Sigmoid colon (tissue), 7 donors: ENCODE data around the gene THOC5. TPM values are rescaled to one million over a fixed set of nuclear protein-coding genes. Genes with fewer than 3 reads are reported as not detected.
A peak's percentile ranks its signal among the peaks of the same experiment; 100 is the strongest.

Experiments
- DNase-seq: peaks from one replicate; pipeline ENCODE4 v3.0.0-alpha.2; 2019
- H3K27ac ChIP-seq, 4 donors: fragments of 200-600 bp; sonication (generic); one replicate each; pipeline ENCODE4 v1.5.1; 2016 to 2019; ENCODE audit warnings: mild to moderate bottlenecking in 1 of 4
- H3K27me3 ChIP-seq, 3 donors: fragments of 200-600 bp; sonication (generic); one replicate each; pipeline ENCODE4 v1.5.1; 2019; ENCODE audit warnings: mild to moderate bottlenecking in 1 of 3
- H3K36me3 ChIP-seq, 4 donors: fragments of 200-600 bp; sonication (generic); one replicate each; pipeline ENCODE4 v1.5.1; 2016 to 2019
- H3K4me1 ChIP-seq, 4 donors: fragments of 200-600 bp; sonication (generic); one replicate each; pipeline ENCODE4 v1.5.1; 2017 to 2019
- H3K4me3 ChIP-seq, 4 donors: fragments of 200-600 bp; sonication (generic); one replicate each; pipeline ENCODE4 v1.5.1; 2017 to 2019; ENCODE audit warnings: mild to moderate bottlenecking in 2 of 4, moderate library complexity in 1 of 4
- H3K9me3 ChIP-seq, 4 donors: fragments of 200-600 bp in 3 of 4; sonication (generic) in 3 of 4; one replicate each; pipeline versions ENCODE4 v1.5.1 to v1.6.1; 2013 to 2019
- CTCF ChIP-seq, 4 experiments: fragments of 450-650 bp in 3 of 4; fragments of 200-600 bp in 1 of 4; IDR thresholded peaks; one replicate each; pipeline ENCODE4 v1.5.1; 2016 to 2019; ENCODE audit warnings: antibody characterized with exemption in 4 of 4, mild to moderate bottlenecking in 3 of 4, moderate library complexity in 2 of 4
- EP300 ChIP-seq, 4 donors: sonication (generic); formaldehyde crosslinking; IDR thresholded peaks; one replicate each; pipeline ENCODE4 v1.6.1; 2017; ENCODE audit warnings: antibody characterized with exemption in 4 of 4
- POLR2A ChIP-seq, 2 donors: fragments of 450-650 bp; IDR thresholded peaks; one replicate each; pipeline ENCODE4 v1.6.1; 2016; ENCODE audit warnings: antibody characterized with exemption in 2 of 2, mild to moderate bottlenecking in 2 of 2, moderate library complexity in 2 of 2
- POLR2AphosphoS5 ChIP-seq, 4 donors: sonication (generic); formaldehyde crosslinking; IDR thresholded peaks; one replicate each; pipeline ENCODE4 v1.6.1; 2017; ENCODE audit warnings: antibody characterized with exemption in 4 of 4
- WGBS, 2 donors: extraction: QIAGEN DNeasy Blood & Tissue Kit; methylation state at CpG; one replicate each; pipeline ENCODE4 v1.1.7; 2013; 5-methylcytosine and 5-hydroxymethylcytosine counted together
- intact Hi-C: fragments of 100-400 bp; cut with DNase I; formaldehyde crosslinking; loops from one replicate; pipeline ENCODE4 v1.15.1; 2023
- polyA plus RNA-seq, 3 donors: library from polyadenylated mRNA; stranded (reverse); fragments of 200-250 nt; gene quantifications; one replicate each; pipeline ENCODE4 v1.2.3, GENCODE V29; 2013
- total RNA-seq, 4 donors: library from RNA; depleted of rRNA; stranded (reverse); fragments of >200 nt; gene quantifications; one replicate each; pipeline ENCODE4 v1.1.0, GENCODE V29; 2016
- donor health status: healthy with polysubstance abuse.
- donor health status: Bipolar disorder and iron deficiency.
- donor health status: healthy.

Gene THOC5
- total and polyA plus RNA-seq, 7 donors: 12.0 to 72.2 (median 50.1) TPM

GRCh38 chr22:29511126-29511862, 42.3 kb downstream of the THOC5 start:
- no peaks in the 10 kb centered on the region for H3K4me1 ChIP-seq
- 91 to 93% methylated on average over 8 of the region's 8 CpGs for WGBS, 2 donors
- no peak for DNase-seq
- intact Hi-C loops: no loop called here
- TF ChIP-seq POLR2AphosphoS5 (IDR thresholded peaks at IDR 0.05) (no peak), EP300 (IDR thresholded peaks at IDR 0.05) (no peak), CTCF (IDR thresholded peaks at IDR 0.05) (no peak), POLR2A (IDR thresholded peaks at IDR 0.05) (no peak)
- H3K27me3 ChIP-seq: no peaks in the 10 kb centered on the region
- peaks cover 20 to 89% (median 47%) of the 10 kb centered on the region in 4 donors for H3K36me3 ChIP-seq
- H3K9me3 ChIP-seq: no peaks in the 10 kb centered on the region
- H3K27ac ChIP-seq: no peak overlapping the region
- no peak overlapping the region for H3K4me3 ChIP-seq

GRCh38 chr22:29510542-29510941, 43.0 kb downstream of the THOC5 start:
- Histone ChIP-seq H3K27me3 (no peaks in the 10 kb centered on the region), H3K4me3 (no peak overlapping the region), H3K27ac (no peak overlapping the region), H3K4me1 (no peaks in the 10 kb centered on the region), H3K36me3 (peaks cover 14 to 87% (median 41%) of the 10 kb centered on the region in 4 donors), H3K9me3 (no peaks in the 10 kb centered on the region)
- intact Hi-C loops: no loop called here
- TF ChIP-seq EP300 (IDR thresholded peaks at IDR 0.05) (no peak), POLR2AphosphoS5 (IDR thresholded peaks at IDR 0.05) (no peak), CTCF (IDR thresholded peaks at IDR 0.05) (no peak), POLR2A (IDR thresholded peaks at IDR 0.05) (no peak)
- no peak for DNase-seq
- WGBS, 2 donors: 85 to 86% methylated on average over 2 of the region's 2 CpGs

DNA sequence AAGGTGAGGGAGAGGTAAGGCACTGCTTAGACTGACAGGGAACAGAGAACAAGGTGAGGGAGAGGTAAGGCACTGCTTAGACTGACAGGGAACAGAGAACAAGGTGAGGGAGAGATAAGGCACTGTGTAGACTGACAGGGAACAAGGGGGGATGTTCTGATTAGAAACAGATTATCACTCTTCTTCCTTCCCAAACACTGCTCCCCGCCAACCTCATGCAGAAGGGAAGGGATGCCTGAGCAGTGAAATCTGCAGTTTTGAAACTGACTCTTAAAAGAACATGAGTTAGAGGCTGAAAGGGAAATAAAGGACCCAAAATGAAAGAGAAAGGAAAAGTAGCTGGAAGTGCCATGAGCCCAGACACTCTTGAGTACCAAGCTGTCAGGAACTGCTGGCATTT, 43.7 kb downstream of the THOC5 start:
- WGBS, 2 donors: 80 to 96% methylated on average over 1 of the region's 1 CpG
- DNase-seq: no peak
- H3K27ac ChIP-seq: no peak overlapping the region
- no peaks in the 10 kb centered on the region for H3K9me3 ChIP-seq
- TF ChIP-seq CTCF (IDR thresholded peaks at IDR 0.05): no peak
- no peak for TF ChIP-seq POLR2A (IDR thresholded peaks at IDR 0.05)
- TF ChIP-seq POLR2AphosphoS5 (IDR thresholded peaks at IDR 0.05): no peak
- TF ChIP-seq EP300 (IDR thresholded peaks at IDR 0.05): no peak
- intact Hi-C loops: no loop called here
- H3K4me1 ChIP-seq: no peaks in the 10 kb centered on the region
- H3K36me3 ChIP-seq: peaks cover 10 to 80% (median 35%) of the 10 kb centered on the region in 4 donors
- no peaks in the 10 kb centered on the region for H3K27me3 ChIP-seq
- no peak overlapping the region for H3K4me3 ChIP-seq

- intact Hi-C loops: no loop called here
Measured at GRCh38 chr22:29509298-29509697, 44.3 kb downstream of the THOC5 start.

DNA sequence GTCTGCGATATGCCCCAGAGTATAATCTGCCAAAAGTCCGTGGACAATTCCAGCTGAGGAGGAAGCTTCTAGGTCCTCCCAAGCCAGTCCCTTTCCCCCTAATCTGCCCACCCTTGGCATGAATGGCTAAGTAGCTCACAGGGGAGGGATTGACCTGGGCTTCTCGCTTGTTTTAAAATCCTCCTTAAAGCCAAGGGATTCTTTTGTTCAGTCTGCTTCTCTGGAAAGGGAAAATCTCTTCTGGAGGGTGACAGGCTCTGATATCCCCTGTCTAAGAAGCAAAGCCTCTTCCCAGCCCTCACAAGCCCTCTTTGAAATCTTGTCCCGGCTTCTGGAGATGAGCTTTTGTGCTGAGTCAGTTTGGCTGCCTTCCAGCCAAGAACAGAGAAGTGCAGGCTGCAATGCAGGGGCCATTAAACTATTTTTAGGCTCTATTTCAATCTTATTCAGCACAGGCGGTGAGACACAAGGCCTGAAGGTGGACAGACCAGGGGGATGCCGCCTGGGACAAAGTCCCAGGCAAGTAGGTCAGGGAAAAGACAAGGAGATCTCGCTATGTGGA, 49.7 kb downstream of the THOC5 start:
- no peak overlapping the region for H3K4me3 ChIP-seq
- no peaks in the 10 kb centered on the region for H3K27me3 ChIP-seq
- intact Hi-C loops: no loop called here
- 66 to 71% methylated on average over 7 of the region's 7 CpGs for WGBS, 2 donors
- H3K36me3 ChIP-seq: peaks cover 3 to 36% (median 12%) of the 10 kb centered on the region in 4 donors
- H3K27ac ChIP-seq: peak overlapping the region in 3 of 4 donors; percentile 44 to 61 (median 55)
- H3K4me1 ChIP-seq: peaks cover 0 to 10% (median 9%) of the 10 kb centered on the region in 4 donors
- H3K9me3 ChIP-seq: no peaks in the 10 kb centered on the region
- peak; percentile 88 for DNase-seq
- peak in 2 of 4 donors; percentile 44 to 51 for TF ChIP-seq POLR2AphosphoS5 (IDR thresholded peaks at IDR 0.05)
- TF ChIP-seq CTCF (IDR thresholded peaks at IDR 0.05): no peak
- TF ChIP-seq POLR2A (IDR thresholded peaks at IDR 0.05): no peak

More at GRCh38 chr22:29509298-29509697, 44.3 kb downstream of the THOC5 start:
- no peak for TF ChIP-seq POLR2A (IDR thresholded peaks at IDR 0.05)
- Histone ChIP-seq H3K4me3 (no peak overlapping the region), H3K36me3 (peaks cover 10 to 76% (median 34%) of the 10 kb centered on the region in 4 donors), H3K27me3 (no peaks in the 10 kb centered on the region), H3K4me1 (peaks cover 0 to 1% (median under 1%) of the 10 kb centered on the region in 4 donors), H3K27ac (no peak overlapping the region), H3K9me3 (no peaks in the 10 kb centered on the region)
- no peak for DNase-seq
